ENCODE results near the gene FANCC.
"Not testable (repeated sequence)": the region's sequence is repeated elsewhere in the genome, so short reads cannot be mapped to it uniquely, and the experiment has no call there.

The FANCC gene

DNA sequence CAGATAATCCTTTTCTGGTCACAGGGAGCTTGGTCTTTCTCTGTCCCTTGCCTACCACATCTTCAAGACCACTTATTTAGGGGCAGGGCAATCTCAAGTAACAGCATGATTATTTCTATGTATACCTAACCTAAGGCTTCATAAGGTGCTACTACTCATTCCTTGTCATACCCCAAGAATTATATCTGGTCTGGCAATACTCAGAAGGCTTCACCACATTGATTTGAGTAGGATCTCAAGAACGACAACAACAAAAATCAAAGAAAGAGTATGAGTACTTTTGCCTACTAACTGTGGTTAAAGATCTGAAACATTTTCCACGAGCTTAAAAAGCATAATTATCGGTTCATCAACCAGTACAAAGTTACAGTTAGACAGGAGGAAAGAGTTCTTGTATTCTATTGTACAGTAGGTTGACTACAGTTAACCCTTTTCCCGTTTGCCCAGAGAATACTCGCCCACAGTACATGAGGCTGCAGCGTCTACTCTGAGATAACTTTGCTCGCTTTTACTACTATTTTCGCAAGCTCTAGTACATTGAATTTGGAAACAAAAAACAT lies 41.0 kb downstream of the FANCC start:
- DNase-seq: no peak

DNA sequence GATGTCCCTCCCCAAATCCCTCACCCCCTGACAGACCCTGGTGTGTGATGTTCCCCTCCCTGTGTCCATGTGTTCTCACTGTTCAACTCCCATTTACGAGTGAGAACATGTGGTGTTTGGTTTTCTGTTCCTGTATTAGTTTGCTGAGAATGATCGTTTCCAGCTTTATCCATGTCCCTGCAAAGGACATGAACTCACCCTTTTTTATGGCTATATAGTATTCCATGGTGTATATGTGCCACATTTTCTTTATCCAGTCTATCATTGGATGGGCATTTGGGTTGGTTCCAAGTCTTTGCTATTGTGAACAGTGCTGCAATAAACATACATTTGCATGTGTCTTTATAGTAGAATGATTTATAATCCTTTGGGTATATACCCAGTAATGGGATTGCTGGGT lies 43.3 kb downstream of the FANCC start:
- DNase-seq: not testable (repeated sequence)

DNA sequence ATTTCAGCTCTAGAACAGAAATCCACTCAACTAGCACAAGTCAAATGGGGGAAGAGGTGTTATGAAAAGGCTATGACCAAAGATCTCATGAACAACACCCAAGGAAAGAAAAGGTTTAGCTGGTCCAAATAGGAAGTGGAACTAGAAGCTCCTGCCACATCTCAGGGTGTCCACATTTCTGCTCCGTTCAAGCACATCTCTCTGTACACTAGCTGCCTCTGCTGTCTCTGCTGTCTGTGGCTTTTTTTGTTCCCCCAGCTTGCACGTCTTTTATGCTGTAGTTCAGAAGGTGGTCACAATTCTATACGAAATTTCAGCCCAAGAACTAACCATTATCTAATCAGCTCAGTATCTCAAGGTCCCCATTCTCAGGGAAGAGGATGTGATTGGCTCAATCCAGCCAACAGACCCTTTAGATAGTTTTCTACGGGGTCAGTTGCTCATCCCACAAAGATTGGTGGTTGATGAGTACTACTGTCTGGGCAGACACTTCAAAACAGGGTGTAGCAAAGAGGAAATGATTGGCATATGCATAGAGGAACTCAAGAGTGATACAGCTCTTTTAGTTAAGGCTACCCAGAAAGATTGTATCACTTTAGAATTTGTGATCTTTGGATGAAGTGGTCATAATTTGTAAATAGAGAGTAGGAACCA lies 44.0 kb downstream of the FANCC start:
- DNase-seq: no peak

DNA sequence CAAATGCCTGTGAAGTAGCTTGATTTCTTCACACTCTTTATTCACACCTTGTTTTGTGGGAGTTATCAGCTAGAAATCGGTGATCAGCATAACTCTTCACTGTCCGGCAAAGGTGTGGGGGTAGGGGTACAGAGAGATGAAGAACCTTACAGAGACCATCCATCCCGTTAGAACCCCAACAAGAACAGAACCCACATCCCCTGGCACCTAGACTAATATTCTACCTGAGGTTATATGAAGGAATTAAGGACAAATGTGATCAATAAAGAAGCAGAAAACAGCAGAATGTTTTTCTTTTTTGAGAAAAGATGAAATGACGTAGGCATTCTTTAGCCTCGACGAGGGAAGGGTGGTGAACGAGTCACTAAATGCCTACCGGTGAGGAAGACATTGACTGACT lies 44.7 kb downstream of the FANCC start:
- no peak for DNase-seq

DNA sequence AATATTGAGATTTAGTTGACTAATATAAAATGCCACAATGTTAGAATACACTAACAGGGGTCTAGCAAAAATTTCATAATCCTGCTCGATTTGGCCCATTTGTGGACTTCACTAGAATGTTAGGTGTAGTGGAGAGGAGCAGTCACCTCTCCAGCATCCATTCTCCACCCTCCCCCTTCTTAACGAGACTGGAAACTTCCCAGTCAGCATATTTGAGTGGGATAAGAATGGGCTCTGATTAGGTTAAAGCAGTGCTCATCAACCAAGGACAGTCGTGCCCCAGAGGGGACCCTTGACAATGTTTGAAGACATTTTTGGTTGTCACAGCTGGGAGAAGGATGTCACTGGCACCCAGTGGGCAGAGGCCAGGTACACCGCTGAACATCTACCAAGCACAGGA lies 46.7 kb downstream of the FANCC start:
- no peak for DNase-seq

DNA sequence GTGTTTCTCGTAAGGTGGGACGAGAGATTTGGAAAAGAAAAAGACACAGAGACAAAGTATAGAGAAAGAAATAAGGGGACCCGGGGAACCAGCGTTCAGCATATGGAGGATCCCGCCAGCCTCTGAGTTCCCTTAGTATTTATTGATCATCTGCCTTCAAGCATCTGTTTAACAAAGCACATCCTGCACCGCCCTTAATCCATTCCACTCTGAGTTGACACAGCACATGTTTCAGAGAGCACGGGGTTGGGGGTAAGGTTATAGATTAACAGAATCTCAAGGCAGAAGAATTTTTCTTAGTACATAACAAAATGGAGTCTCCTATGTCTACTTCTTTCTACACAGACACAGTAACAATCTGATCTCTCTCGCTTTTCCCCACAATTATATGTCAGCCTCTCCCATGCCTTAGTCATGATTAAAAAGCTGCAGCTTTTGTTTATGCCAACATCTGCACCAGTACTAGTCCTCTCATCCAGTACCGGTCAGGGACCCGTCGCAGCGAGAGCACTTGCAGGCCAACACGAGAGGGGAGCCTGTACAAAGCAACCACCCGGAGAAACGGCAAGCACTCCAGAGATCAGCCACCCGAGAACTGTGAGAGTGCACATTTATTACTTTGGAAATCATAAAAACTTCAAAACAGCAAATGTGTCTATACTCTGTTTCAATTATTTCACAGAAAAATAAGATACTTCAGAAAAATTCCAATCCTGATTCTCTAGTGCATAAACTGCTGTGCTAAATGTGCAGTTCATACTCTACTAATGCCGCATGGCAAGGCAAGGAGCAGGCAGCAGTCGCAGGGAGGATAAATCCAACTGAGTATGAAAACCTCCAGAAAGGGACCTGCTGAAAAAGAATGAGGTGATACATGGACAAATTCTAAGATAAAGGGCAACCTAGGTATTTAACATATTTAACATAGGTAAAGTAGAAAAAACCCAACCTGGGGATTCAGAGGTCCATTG lies 47.4 kb downstream of the FANCC start:
- not testable (repeated sequence) for DNase-seq

DNA sequence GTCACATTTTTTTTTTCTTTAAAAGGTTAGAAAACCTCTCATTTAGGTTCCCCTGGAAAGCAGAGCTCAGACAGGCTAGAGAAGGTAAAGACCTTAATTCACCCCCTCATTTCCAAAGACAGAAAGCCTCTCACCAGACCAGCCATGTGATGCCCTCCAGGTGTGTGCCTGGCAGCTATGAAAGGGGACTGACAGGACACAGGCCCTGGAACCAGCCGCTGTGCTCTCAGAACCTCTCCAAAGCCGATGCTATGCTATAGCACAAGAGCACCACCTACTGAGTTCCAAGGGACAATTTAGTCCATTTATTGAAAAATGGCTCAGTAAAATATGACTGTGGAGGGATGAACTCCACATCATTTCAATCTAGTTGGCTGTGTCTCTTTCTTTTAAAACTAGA lies 48.8 kb downstream of the FANCC start:
- no peak for DNase-seq

DNA sequence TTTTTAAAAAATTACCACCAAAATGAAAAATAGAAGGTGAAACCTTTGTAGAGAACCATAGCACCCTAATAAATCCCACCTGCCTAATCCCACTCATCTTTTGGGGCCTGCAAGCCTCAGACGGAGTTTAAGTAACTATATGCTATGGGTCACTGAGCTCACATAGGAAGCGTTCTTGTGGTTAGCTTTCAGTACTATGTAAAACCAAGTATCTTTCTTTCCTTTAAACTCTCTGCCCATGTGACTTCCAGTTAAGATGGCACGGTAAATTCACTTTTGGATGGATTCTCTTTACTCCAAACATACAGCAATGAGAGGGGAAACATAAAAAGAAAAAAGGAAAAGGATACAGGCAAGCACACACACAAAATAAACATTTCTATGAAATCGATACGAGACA lies 50.9 kb downstream of the FANCC start:
- no peak for DNase-seq

DNA sequence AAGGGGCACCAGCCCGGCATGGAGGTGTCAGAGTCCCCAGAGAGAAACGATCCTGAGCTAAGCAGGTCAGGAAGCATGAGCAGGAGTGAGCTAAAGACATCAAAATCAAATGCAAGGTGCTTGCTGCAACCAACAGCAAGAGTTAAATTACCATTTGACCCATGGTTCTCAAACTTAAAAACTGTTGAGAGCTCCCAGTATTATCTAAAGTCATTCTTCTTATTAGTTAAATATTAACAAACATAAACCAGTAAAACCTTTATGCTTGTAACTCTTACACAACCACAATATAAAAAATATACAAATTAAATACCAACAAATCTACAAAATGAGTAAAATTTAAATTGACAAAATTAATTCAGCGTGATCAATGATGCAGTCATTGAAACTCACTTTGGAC lies 51.5 kb downstream of the FANCC start:
- no peak for DNase-seq

DNA sequence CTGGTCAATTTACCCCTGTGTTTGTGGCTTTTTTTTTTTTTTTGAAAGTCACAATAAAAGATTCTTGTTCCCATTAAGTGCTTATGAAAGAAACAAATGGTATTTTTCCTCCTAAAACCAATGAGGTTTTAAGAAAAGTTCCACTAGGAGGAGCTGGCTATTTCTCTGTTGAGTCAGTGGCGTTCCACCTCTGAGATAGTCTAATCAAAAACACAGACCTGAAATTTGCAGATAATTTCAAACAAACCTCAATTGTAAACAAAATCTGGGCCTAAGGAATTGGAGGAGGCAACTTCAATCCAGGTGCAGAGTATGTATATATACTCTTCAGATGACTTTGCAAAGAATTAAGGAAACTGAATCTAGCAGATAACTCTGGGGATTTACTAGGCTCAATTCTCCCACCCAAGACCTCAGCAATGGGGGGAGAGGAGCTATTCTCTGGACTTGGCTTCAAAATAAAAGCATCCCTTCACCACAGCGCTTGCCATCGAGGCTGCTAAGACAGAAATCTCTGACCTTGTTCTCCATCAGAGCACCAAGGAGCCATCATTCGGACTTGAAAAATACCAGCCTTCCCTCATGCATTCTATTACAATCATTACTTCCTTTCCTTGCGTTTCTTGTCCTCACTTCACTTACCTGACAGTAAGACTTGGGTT lies 52.4 kb downstream of the FANCC start:
- DNase-seq: no peak

DNA sequence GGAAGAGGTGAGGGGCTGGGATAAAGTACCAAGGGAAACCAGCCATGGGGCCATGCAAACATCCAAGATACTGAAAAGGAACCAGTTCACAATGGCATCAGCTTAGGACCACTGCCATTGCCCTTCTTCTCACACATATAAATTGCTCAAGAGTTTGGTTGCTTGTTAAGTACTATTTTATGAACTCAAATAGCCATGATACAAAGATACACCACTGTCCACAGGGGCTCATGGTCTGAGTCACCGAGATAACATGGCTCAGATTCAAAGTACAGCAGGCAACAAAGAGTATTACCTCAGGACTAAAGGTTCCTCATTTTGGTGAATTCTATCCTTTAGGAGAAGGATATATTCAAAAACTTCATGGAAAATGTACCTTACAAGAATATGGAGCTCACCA lies 55.6 kb downstream of the FANCC start:
- DNase-seq: no peak

DNA sequence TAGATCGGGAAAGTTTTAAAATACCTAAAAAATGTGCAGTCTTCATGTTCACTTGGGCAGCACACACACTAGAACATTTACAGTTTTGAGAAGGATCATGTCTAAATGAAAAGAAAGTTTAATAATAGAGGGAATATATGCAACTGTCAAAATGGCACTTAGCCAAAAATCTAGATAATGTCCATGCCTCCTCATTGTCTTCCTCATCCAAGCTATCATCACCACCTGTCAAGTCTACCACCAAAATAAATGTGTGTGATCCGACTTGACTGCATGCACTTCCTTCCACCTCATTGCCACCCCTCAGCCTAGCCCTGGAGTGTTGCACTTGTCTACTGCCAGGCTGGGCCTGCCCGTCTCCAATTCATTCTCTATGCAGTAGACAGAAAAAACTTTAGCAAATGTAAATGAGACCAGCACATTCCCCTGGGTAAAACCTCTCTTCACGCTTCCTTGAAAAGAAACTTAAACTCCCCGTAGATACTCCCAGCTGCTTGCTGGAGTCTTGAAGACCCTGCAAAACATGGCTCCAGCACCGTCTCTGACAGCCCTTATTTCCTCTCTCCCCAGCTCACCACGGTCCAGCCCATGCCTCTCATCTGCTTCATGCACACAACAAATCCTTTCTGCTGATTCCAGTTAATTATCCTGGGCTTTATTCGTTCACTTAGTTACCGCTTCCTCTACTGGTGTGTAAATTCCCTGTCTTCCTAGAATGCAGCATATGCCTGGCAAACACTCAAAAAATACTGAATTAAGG lies 66.9 kb downstream of the FANCC start:
- no peak for DNase-seq

DNA sequence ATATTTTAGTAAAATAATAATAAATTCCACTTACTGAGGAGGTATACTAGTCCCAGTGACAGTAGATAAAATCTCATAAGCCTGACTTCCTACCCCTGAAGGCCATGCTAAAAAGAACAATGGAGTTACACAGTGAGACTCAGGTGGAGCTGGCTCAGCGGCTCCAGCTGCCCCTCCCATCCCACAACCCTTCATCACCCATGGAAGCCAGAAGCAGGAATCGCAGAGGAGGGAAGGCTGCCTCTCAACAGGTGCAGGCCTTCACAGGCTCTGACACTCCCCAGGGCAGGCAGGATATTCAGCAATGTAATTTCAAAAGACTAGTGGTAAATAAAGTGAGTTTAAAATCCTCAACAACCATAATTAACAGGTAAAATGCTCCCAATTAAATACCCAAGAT lies 67.5 kb downstream of the FANCC start:
- DNase-seq: no peak

DNA sequence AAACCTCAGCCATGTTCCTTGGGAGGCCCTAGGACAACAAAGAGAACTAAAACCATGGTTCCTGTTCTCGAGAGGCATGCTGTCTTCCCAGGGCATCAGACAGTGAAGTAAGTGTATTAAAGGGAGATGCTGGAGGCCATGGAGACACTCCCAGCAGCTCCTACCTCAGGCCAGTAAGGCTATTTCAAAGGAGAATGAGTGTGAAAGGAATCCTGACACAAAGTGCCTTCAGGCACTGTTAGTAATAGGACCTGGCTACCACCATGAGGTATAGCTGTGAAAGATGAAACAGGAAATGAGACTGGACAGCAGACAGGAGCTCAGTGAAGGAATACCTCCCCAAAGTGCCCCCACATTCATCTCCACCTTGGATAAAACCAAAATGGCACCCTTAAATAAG lies 71.0 kb downstream of the FANCC start:
- DNase-seq: no peak

DNA sequence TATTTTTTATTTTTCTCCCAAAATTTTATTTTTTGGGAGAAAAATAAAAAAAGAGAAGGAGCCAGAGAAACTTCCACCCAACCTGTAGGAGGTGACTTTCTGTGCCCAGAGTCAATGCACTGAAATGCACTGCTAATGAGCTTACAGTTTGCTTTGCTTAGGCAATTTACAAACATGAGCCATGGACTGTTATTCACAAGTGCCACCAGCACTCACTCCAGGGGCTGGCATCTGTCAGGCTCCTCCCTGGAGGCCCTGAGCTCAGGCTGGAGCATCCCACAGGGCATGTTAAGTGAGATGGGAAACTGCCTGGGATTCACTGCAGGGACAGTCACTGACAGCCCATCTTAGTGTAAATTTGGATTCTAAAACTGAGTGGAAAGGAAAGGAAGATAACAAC lies 74.9 kb downstream of the FANCC start:
- no peak for DNase-seq

DNA sequence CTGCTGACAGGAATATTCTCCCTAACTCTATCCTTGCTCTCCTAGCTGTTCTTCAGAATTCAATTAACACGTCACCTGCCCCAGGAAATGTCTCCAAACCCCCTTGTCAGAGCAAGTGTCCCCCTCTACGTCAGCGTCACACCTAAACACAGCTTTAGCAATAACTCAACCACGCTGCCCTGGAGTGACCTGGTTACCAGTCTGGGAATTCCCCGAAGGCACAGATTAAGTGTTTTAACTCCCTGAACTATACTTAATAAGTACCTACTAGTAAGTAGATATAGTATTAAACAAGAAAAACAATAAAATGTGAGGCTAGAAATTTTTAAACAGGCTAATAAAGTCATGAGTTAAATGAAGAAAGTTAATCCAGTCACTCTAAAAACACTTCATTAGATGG lies 78.4 kb downstream of the FANCC start:
- no peak for DNase-seq

DNA sequence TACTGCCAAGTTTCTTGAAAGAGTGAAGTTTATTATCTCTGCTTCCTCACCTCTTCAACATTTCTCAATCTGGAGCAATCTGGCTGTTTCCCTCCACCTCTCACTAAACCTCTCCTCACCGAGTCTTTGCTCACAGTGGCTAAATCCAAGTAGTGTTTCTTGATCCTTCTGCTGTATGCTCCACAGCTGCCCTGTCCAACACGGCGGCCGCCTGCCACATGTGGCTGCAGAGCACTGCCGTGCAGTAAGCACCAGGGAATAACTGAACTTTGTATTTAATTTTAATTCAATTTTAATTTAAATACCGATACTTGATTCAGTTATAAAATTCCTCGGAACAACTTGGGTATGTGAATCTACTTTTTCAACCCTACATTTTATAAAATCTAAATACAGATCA lies 80.2 kb downstream of the FANCC start:
- no peak for DNase-seq

DNA sequence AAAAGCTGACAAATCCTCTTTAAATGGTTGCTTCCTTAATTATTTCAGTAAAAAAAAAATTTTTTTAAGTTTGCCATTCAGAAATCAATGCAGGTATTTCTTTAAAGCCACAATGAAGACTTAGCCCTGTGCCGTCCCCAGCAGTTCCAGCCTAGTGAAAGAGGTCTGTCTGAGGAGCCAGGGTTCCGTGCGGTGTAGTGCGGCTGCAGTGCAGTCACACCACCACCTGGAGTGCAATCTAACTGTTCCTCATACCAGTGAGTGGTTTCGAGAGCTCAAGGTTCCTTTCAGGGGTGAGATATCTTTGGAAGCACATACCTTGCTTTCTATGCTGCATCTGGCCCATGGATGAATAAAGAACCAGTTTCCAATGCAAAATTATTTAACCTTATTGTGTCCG lies 87.5 kb downstream of the FANCC start:
- no peak for DNase-seq

DNA sequence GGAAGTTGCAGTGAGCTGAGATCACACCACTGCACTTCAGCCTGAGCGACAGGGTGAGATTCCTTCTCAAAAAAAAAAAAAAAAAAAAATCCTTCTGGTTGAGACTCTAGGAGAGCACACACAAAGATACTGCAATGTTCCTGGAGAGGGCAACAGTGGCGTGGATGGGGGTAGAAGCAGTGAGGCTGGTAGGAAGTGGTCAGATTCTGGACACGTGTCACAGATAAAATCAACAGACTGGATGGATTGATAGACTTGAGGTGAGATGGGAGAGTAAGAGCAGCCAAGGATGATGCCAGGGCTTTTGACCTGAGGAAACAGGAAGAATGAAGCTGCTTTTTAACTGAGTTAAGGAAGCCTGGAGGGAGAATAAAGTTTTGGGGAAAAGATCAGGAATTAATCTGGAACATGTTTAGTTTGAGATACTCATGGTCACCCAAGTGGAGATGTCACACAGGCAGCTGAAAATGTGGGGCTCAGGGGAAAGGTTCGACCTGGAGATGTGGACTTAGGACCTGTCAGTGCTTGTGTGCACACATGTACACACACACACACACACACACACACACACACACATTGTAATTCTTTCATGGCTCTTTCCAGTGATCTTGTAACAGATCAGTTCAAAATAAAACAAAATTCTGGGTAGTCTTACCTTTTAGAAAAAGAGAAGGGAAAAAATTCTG lies 88.1 kb downstream of the FANCC start:
- DNase-seq: no peak

DNA sequence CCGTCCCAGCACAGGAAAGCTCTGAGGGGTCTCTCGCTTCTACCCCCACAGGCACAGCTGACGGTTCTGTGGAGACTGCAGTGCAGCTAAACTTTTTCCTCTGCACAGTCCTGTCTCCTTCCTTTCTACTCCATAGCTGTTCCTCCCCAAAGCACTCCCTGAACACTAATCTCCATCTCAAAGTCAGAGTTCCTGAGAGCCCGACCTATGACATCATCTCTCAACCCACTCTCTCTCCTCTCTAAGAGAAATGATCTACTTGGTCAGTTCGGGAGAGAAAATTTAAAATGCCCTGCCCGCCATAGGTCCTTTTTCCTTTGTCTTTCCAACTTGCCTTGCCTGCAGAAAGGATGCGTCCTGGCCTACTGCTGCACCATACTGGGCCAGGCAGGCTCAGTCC lies 90.6 kb downstream of the FANCC start:
- DNase-seq: no peak

DNA sequence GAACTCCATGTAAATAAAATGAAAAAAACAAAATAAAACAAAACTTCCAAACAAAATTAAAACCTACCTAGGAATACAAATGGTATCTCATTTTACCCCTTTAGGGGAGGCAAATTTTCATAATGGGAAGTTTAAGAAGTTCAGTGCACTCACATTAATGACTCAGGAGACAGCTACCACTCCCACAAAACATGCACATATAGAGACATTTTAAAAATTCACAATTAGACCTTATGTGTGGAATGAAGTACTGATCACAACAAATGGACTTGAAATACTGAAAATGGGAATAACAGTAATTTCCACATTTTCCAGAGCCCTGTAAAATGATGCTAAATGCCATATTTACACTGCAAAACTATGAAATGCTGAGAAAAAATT lies 91.8 kb downstream of the FANCC start:
- DNase-seq: no peak

DNA sequence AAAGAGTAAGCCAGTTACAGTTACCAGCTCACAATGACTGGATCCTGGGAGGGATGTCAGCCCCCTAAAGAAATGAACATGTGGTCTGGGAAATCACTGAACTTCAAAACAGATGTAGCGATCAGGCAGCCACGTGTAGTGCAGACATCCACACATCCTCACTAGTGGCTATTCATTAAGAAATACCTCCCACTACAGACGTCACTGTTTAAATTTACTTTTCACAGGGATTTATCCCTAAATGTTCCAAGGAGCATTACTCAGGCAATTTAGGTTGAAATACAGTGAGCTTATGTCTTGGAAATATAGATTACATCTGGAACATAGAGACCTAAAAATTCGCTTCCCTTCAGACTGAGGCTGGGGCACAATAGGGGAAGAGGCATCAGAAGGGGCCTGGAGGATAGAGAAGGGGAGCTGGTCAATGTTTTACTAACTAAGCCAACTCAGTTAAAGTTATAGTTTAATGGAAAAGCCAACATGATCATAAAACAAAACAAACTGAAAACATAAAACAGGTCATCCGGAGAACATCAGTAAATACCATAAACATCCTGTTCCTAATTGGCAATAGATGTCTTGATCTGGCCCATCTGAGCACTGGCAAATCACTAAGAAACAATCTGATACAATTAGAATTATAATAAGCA lies 92.3 kb downstream of the FANCC start:
- no peak for DNase-seq

Data from stimulated activated CD4-positive, alpha-beta T cell treated with anti-CD3 and anti-CD28 coated beads, Interleukin-4, amount 100 ng/mL, for 24 hours (primary cell).